Parathyroid adenoma (tissue), 2 donors: ENCODE results near the gene NUP133.

Source experiments
- H2AFZ ChIP-seq: fragments of 300-600 bp; sonication (generic); one replicate; pipeline ENCODE4 v1.7.0; 2017; ENCODE audit warnings: antibody characterized with exemption, mild to moderate bottlenecking
- H3K27ac ChIP-seq: fragments of 300-600 bp; sonication (generic); one replicate; pipeline ENCODE4 v1.7.0; 2017
- H3K27me3 ChIP-seq: fragments of 300-600 bp; sonication (generic); one replicate; pipeline ENCODE4 v1.7.0; 2017; ENCODE audit warnings: low read length; ENCODE audit not compliant: control insufficient read depth, insufficient read depth
- H3K36me3 ChIP-seq: fragments of 300-600 bp; sonication (generic); one replicate; pipeline ENCODE4 v1.7.0; 2017; ENCODE audit warnings: low read length; ENCODE audit not compliant: control insufficient read depth, insufficient read depth
- H3K4me1 ChIP-seq: fragments of 300-600 bp; sonication (generic); one replicate; pipeline ENCODE4 v1.7.0; 2017; ENCODE audit warnings: control low read depth
- H3K4me2 ChIP-seq: fragments of 300-600 bp; sonication (generic); one replicate; pipeline ENCODE4 v1.7.0; 2017; ENCODE audit warnings: low read length
- H3K4me3 ChIP-seq: fragments of 300-600 bp; sonication (generic); one replicate; pipeline ENCODE4 v1.7.0; 2017; ENCODE audit warnings: low read depth, low read length
- H3K79me2 ChIP-seq: fragments of 300-600 bp; sonication (generic); one replicate; pipeline ENCODE4 v1.7.0; 2017; ENCODE audit warnings: control low read depth
- H3K9ac ChIP-seq: fragments of 300-600 bp; sonication (generic); one replicate; pipeline ENCODE4 v1.7.0; 2017; ENCODE audit warnings: mild to moderate bottlenecking
- H3K9me3 ChIP-seq: fragments of 300-600 bp; sonication (generic); one replicate; pipeline ENCODE4 v1.7.0; 2017; ENCODE audit warnings: low read length; ENCODE audit not compliant: control insufficient read depth
- CTCF ChIP-seq: fragments of 300-600 bp; sonication (generic); IDR thresholded peaks from one replicate; pipeline ENCODE4 v1.7.0; 2017; ENCODE audit warnings: antibody characterized with exemption, mild to moderate bottlenecking
- donor health status: primary hyperparathyroidism.

The NUP133 gene

GRCh38 chr1:229448354-229448753, 59.8 kb downstream of the NUP133 start:
- Histone ChIP-seq H3K27ac (no peak overlapping the region), H3K36me3 (no peaks in the 10 kb centered on the region), H3K4me2 (no peak overlapping the region), H3K9me3 (no peaks in the 10 kb centered on the region), H3K4me3 (no peak overlapping the region), H3K9ac (no peak overlapping the region), H3K4me1 (no peaks in the 10 kb centered on the region), H3K79me2 (no peaks in the 10 kb centered on the region), H2AFZ (no peak overlapping the region), H3K27me3 (no peaks in the 10 kb centered on the region)
- TF ChIP-seq CTCF: no peak

GRCh38 chr1:229447809-229448252, 60.3 kb downstream of the NUP133 start:
- no peak for TF ChIP-seq CTCF
- no peaks in the 10 kb centered on the region for H3K36me3 ChIP-seq

GRCh38 chr1:229445828-229446227, 62.3 kb downstream of the NUP133 start:
- Histone ChIP-seq H3K79me2 (no peaks in the 10 kb centered on the region), H3K27ac (no peak overlapping the region), H3K4me3 (no peak overlapping the region), H3K4me1 (no peaks in the 10 kb centered on the region), H3K9ac (no peak overlapping the region), H3K36me3 (no peaks in the 10 kb centered on the region), H2AFZ (no peak overlapping the region), H3K27me3 (no peaks in the 10 kb centered on the region), H3K9me3 (no peaks in the 10 kb centered on the region), H3K4me2 (no peak overlapping the region)
- no peak for TF ChIP-seq CTCF

More at GRCh38 chr1:229447809-229448252, 60.3 kb downstream of the NUP133 start:
- Histone ChIP-seq H3K4me1 (no peaks in the 10 kb centered on the region), H3K27me3 (no peaks in the 10 kb centered on the region), H3K9ac (no peak overlapping the region), H3K4me3 (no peak overlapping the region), H3K4me2 (no peak overlapping the region), H3K27ac (no peak overlapping the region), H3K9me3 (no peaks in the 10 kb centered on the region), H3K79me2 (no peaks in the 10 kb centered on the region), H2AFZ (no peak overlapping the region)

- Histone ChIP-seq H3K27ac (no peak overlapping the region), H3K4me3 (no peak overlapping the region), H3K4me2 (no peak overlapping the region), H3K79me2 (no peaks in the 10 kb centered on the region), H3K4me1 (no peaks in the 10 kb centered on the region), H3K27me3 (no peaks in the 10 kb centered on the region), H2AFZ (no peak overlapping the region), H3K9me3 (no peaks in the 10 kb centered on the region), H3K36me3 (no peaks in the 10 kb centered on the region), H3K9ac (no peak overlapping the region)
- no peak for TF ChIP-seq CTCF
These were observed 67.1 kb downstream of the NUP133 start for GRCh38 chr1:229440851-229441537.

GRCh38 chr1:229438021-229438420, 70.1 kb downstream of the NUP133 start:
- Histone ChIP-seq H3K4me3 (no peak overlapping the region), H3K27me3 (peaks cover 9% of the 10 kb centered on the region), H3K9ac (no peak overlapping the region), H3K4me1 (no peaks in the 10 kb centered on the region), H3K9me3 (no peaks in the 10 kb centered on the region), H2AFZ (no peak overlapping the region), H3K27ac (no peak overlapping the region), H3K36me3 (no peaks in the 10 kb centered on the region), H3K79me2 (no peaks in the 10 kb centered on the region), H3K4me2 (no peak overlapping the region)
- no peak for TF ChIP-seq CTCF
